HEK293 (cell line): ENCODE data around the gene GRB10.

Source experiments
- PRDM1 ChIP-seq: fragments of 450-650 bp; formaldehyde crosslinking; IDR thresholded peaks from 2 replicates; pipeline ENCODE4; 2016; ENCODE audit warnings: missing biosample characterization, missing genetic modification characterization
- SP7 ChIP-seq: fragments of 450-650 bp; formaldehyde crosslinking; IDR thresholded peaks from 2 replicates; pipeline ENCODE4 v1.5.1; 2016; ENCODE audit warnings: missing biosample characterization, missing genetic modification characterization
- ZNF133 ChIP-seq: fragments of 450-650 bp; formaldehyde crosslinking; IDR thresholded peaks from 2 replicates; pipeline ENCODE4 v1.5.1; 2016; ENCODE audit warnings: missing biosample characterization, missing genetic modification characterization
- ZNF37A ChIP-seq: fragments of 450-650 bp; IDR thresholded peaks from 2 replicates; pipeline ENCODE4 v1.5.1; 2018; ENCODE audit warnings: missing biosample characterization, missing genetic modification characterization
- ZNF629 ChIP-seq: fragments of 450-650 bp; formaldehyde crosslinking; IDR thresholded peaks from 2 replicates; pipeline ENCODE4 v1.5.1; 2017; ENCODE audit warnings: missing biosample characterization, missing genetic modification characterization

DNA sequence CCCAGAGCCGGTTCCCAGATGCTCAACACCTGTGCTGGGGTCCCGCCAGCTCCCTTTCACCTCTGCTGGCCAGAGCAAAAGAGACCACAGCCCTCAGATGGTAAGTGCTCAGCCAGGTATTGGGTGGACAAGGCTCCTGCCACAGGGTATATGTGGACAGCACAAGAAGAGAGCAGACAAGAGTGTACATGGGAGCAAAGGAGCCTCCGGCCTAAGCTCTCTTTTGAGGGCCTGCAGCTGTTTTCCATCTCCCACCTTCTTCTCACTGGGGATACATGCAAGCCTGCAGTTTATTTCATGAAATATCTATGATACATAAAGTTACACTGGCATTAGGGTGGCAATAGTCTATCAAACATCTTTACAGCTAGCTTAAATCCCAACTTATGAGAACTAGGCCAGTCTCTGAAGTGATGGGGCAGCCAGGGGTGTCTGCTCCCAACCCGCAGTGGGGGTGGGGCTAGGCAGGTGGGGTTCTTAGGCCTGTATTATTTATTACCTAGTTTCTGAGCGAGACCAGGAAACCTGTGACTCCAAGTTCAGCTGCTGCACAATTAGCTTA lies 167.1 kb downstream of the GRB10 start:
- no peak for TF ChIP-seq ZNF133 (tag by site-specific recombination)
- no peak for TF ChIP-seq ZNF37A (tag by site-specific recombination)
- TF ChIP-seq PRDM1 (tag by site-specific recombination), result no peak
- TF ChIP-seq SP7 (tag by site-specific recombination), result no peak
- TF ChIP-seq ZNF629, result no peak
